Duodenal mucosa (tissue), 2 donors: ENCODE data around the gene CD109.
"Not testable (repeated sequence)": the region's sequence is repeated elsewhere in the genome, so short reads cannot be mapped to it uniquely, and the experiment has no call there.

ENCODE experiments used
- H3K27ac ChIP-seq: one replicate; pipeline ENCODE4 v1.7.0; 2013; ENCODE audit warnings: low read depth, low read length
- H3K27me3 ChIP-seq, 2 donors: one replicate each; pipeline ENCODE4 v1.7.0; 2013; ENCODE audit warnings: low read length in 2 of 2, control low read depth in 1 of 2; ENCODE audit not compliant: insufficient read depth in 2 of 2, control insufficient read depth in 1 of 2
- H3K36me3 ChIP-seq, 2 donors: one replicate each; pipeline ENCODE4 v1.7.0; 2013; ENCODE audit warnings: low read length in 2 of 2, control low read depth in 1 of 2; ENCODE audit not compliant: insufficient read depth in 2 of 2, control insufficient read depth in 1 of 2
- H3K4me1 ChIP-seq, 2 donors: one replicate each; pipeline ENCODE4 v1.7.0; 2013; ENCODE audit warnings: low read length in 2 of 2, control low read depth in 1 of 2; ENCODE audit not compliant: insufficient read depth in 2 of 2, control insufficient read depth in 1 of 2
- H3K4me3 ChIP-seq, 2 donors: one replicate each; pipeline ENCODE4 v1.7.0; 2013; ENCODE audit warnings: low read length in 2 of 2, low read depth in 1 of 2
- H3K9ac ChIP-seq, 2 donors: one replicate each; pipeline ENCODE4 v1.7.0; 2013; ENCODE audit warnings: low read length in 2 of 2, low read depth in 1 of 2
- H3K9me3 ChIP-seq, 2 donors: one replicate each; pipeline ENCODE4 v1.7.0; 2013; ENCODE audit warnings: low read length in 2 of 2, control low read depth in 1 of 2; ENCODE audit not compliant: control insufficient read depth in 1 of 2

CD109 gene

GRCh38 chr6:73665686-73666319, 30.2 kb upstream of the CD109 start:
- Histone ChIP-seq H3K4me3 (no peak overlapping the region), H3K36me3 (no peaks in the 10 kb centered on the region), H3K27me3 (no peaks in the 10 kb centered on the region), H3K27ac (no peak overlapping the region), H3K9ac (no peak overlapping the region), H3K4me1 (peaks cover 9 to 14% of the 10 kb centered on the region in 2 donors), H3K9me3 (no peaks in the 10 kb centered on the region)

- no peak overlapping the region for H3K27ac ChIP-seq
- peaks cover 9 to 14% of the 10 kb centered on the region in 2 donors for H3K4me1 ChIP-seq
Observed at GRCh38 chr6:73666393-73666792, 29.6 kb upstream of the CD109 start.

GRCh38 chr6:73667798-73668197, 28.2 kb upstream of the CD109 start:
- no peaks in the 10 kb centered on the region for H3K36me3 ChIP-seq
- H3K27ac ChIP-seq = no peak overlapping the region
- no peaks in the 10 kb centered on the region for H3K27me3 ChIP-seq
- peaks cover 9 to 14% of the 10 kb centered on the region in 2 donors for H3K4me1 ChIP-seq
- H3K9ac ChIP-seq = no peak overlapping the region
- H3K9me3 ChIP-seq = no peaks in the 10 kb centered on the region
- no peak overlapping the region for H3K4me3 ChIP-seq

More at GRCh38 chr6:73666393-73666792, 29.6 kb upstream of the CD109 start:
- no peaks in the 10 kb centered on the region for H3K27me3 ChIP-seq
- no peaks in the 10 kb centered on the region for H3K36me3 ChIP-seq
- H3K9ac ChIP-seq = no peak overlapping the region
- no peak overlapping the region for H3K4me3 ChIP-seq
- H3K9me3 ChIP-seq = no peaks in the 10 kb centered on the region

GRCh38 chr6:73669005-73669404, 27.0 kb upstream of the CD109 start:
- no peak overlapping the region for H3K27ac ChIP-seq
- H3K4me3 ChIP-seq = no peak overlapping the region
- H3K9me3 ChIP-seq = no peaks in the 10 kb centered on the region
- H3K9ac ChIP-seq = no peak overlapping the region
- no peaks in the 10 kb centered on the region for H3K27me3 ChIP-seq
- H3K36me3 ChIP-seq = no peaks in the 10 kb centered on the region
- H3K4me1 ChIP-seq = peaks cover 9 to 14% of the 10 kb centered on the region in 2 donors

GRCh38 chr6:73671911-73672685, 23.9 kb upstream of the CD109 start:
- Histone ChIP-seq H3K4me1 (no peaks in the 10 kb centered on the region), H3K36me3 (no peaks in the 10 kb centered on the region), H3K27ac (no peak overlapping the region), H3K4me3 (no peak overlapping the region), H3K27me3 (no peaks in the 10 kb centered on the region), H3K9ac (no peak overlapping the region), H3K9me3 (no peaks in the 10 kb centered on the region)

GRCh38 chr6:73675466-73676098, 20.4 kb upstream of the CD109 start:
- Histone ChIP-seq H3K4me1 (no peaks in the 10 kb centered on the region), H3K27me3 (no peaks in the 10 kb centered on the region), H3K9me3 (no peaks in the 10 kb centered on the region), H3K9ac (no peak overlapping the region), H3K27ac (no peak overlapping the region), H3K4me3 (no peak overlapping the region), H3K36me3 (no peaks in the 10 kb centered on the region)

- Histone ChIP-seq H3K4me1 (no peaks in the 10 kb centered on the region), H3K9ac (no peak overlapping the region), H3K4me3 (no peak overlapping the region), H3K27me3 (no peaks in the 10 kb centered on the region), H3K27ac (no peak overlapping the region), H3K36me3 (no peaks in the 10 kb centered on the region), H3K9me3 (no peaks in the 10 kb centered on the region)
Observed at GRCh38 chr6:73679009-73679408, 17.0 kb upstream of the CD109 start.

GRCh38 chr6:73679846-73680245, 16.2 kb upstream of the CD109 start:
- H3K27ac ChIP-seq, H3K9ac ChIP-seq, H3K4me1 ChIP-seq, H3K36me3 ChIP-seq, H3K4me3 ChIP-seq, H3K27me3 ChIP-seq, H3K9me3 ChIP-seq: not testable (repeated sequence)

GRCh38 chr6:73680289-73680918, 15.6 kb upstream of the CD109 start:
- Histone ChIP-seq H3K36me3 (no peaks in the 10 kb centered on the region), H3K4me1 (no peaks in the 10 kb centered on the region), H3K27me3 (no peaks in the 10 kb centered on the region), H3K4me3 (no peak overlapping the region), H3K9ac (no peak overlapping the region), H3K9me3 (no peaks in the 10 kb centered on the region), H3K27ac (no peak overlapping the region)

GRCh38 chr6:73683574-73683973, 12.4 kb upstream of the CD109 start:
- H3K27ac ChIP-seq, H3K9ac ChIP-seq, H3K36me3 ChIP-seq, H3K9me3 ChIP-seq, H3K4me3 ChIP-seq, H3K4me1 ChIP-seq, H3K27me3 ChIP-seq: not testable (repeated sequence)
